BLaER1 treated with 17β-estradiol and CSF1 and Interleukin-3, amounts not matched to agents 10 nM and 100 nM (cell line): ENCODE results near the gene HCRT.

Experiments used
- H3K27ac ChIP-seq, 11 experiments: shearing (Covaris generic); formaldehyde crosslinking; 2 replicates each; pipeline ENCODE4 v1.8.1; 2022
- H3K27me3 ChIP-seq, 11 experiments: shearing (Covaris generic); formaldehyde crosslinking; 2 replicates each; pipeline ENCODE4 v1.8.1; 2022
- H3K36me3 ChIP-seq, 11 experiments: shearing (Covaris generic); formaldehyde crosslinking; 2 replicates each; pipeline ENCODE4 v1.8.1; 2022
- H3K4me1 ChIP-seq, 10 experiments: shearing (Covaris generic); formaldehyde crosslinking; 2 replicates each; pipeline ENCODE4 v1.8.1; 2022
- H3K4me2 ChIP-seq, 11 experiments: shearing (Covaris generic); formaldehyde crosslinking; 2 replicates each; pipeline ENCODE4 v1.8.1; 2022
- H3K4me3 ChIP-seq, 10 experiments: shearing (Covaris generic); formaldehyde crosslinking; 2 replicates each; pipeline ENCODE4 v1.8.1; 2022
- H3K9ac ChIP-seq, 11 experiments: shearing (Covaris generic); formaldehyde crosslinking; 2 replicates each; pipeline ENCODE4 v1.8.1; 2022
- H3K9me3 ChIP-seq, 11 experiments: shearing (Covaris generic); formaldehyde crosslinking; replicated peaks in 1 of 11; 2 replicates each; pipeline ENCODE4 v1.8.1; 2022
- H4K20me1 ChIP-seq, 11 experiments: shearing (Covaris generic); formaldehyde crosslinking; 2 replicates each; pipeline ENCODE4 v1.8.1; 2022
- Cebpa-rat ChIP-seq, 11 experiments: shearing (Covaris generic); IDR thresholded peaks; 2 replicates each; pipeline ENCODE4 v1.8.1; 2022

HCRT gene

GRCh38 chr17:42179335-42179734 is 5.9 kb downstream of the HCRT start:
- H3K4me1 ChIP-seq: peaks cover 26 to 60% (median 39%) of the 10 kb centered on the region in 10 experiments

GRCh38 chr17:42178817-42179216 is 6.4 kb downstream of the HCRT start:
- Histone ChIP-seq H3K4me2 (peak overlapping the region in 5 of 11 experiments; percentile 33 to 75 (median 62); a peak in 10 of 22 replicates), H3K27me3 (peaks cover 34 to 65% (median 58%) of the 10 kb centered on the region in 11 experiments), H3K4me3 (no peak overlapping the region), H3K4me1 (peaks cover 25 to 56% (median 39%) of the 10 kb centered on the region in 10 experiments), H3K9ac (no peak overlapping the region), H3K36me3 (no peaks in the 10 kb centered on the region), H3K9me3 (peaks cover 0 to 17% (median 3%) of the 10 kb centered on the region in 11 experiments; a peak in 5 of 22 replicates), H3K27ac (no peak overlapping the region), H4K20me1 (peaks cover 0 to 13% (median 0%) of the 10 kb centered on the region in 11 experiments; a peak in 8 of 22 replicates)
- no peak for TF ChIP-seq Cebpa-rat (IDR thresholded peaks at IDR 0.05)

More at GRCh38 chr17:42179335-42179734, 5.9 kb downstream of the HCRT start:
- Histone ChIP-seq H3K27ac (no peak overlapping the region), H3K36me3 (no peaks in the 10 kb centered on the region), H3K27me3 (peaks cover 34 to 69% (median 58%) of the 10 kb centered on the region in 11 experiments), H3K9me3 (peaks cover 0 to 17% (median 3%) of the 10 kb centered on the region in 11 experiments; a peak in 5 of 22 replicates), H3K9ac (no peak overlapping the region), H3K4me3 (no peak overlapping the region), H4K20me1 (peaks cover 0 to 13% (median 0%) of the 10 kb centered on the region in 11 experiments; a peak in 8 of 22 replicates), H3K4me2 (peak overlapping the region in 4 of 11 experiments; percentile 37 to 75 (median 64); a peak in 6 of 22 replicates)
- no peak for TF ChIP-seq Cebpa-rat (IDR thresholded peaks at IDR 0.05)

GRCh38 chr17:42177684-42178083 is 7.6 kb downstream of the HCRT start:
- H3K4me3 ChIP-seq: no peak overlapping the region
- H4K20me1 ChIP-seq: peaks cover 0 to 13% (median 0%) of the 10 kb centered on the region in 11 experiments; a peak in 8 of 22 replicates
- H3K27ac ChIP-seq: no peak overlapping the region
- no peaks in the 10 kb centered on the region for H3K36me3 ChIP-seq
- peaks cover 0 to 17% (median 3%) of the 10 kb centered on the region in 11 experiments; a peak in 5 of 22 replicates for H3K9me3 ChIP-seq
- H3K4me2 ChIP-seq: peak overlapping the region in 2 of 11 experiments; percentile 65 to 75; a peak in 2 of 22 replicates
- no peak overlapping the region for H3K9ac ChIP-seq
- peaks cover 34 to 54% (median 51%) of the 10 kb centered on the region in 11 experiments for H3K27me3 ChIP-seq
- H3K4me1 ChIP-seq: peaks cover 15 to 45% (median 28%) of the 10 kb centered on the region in 10 experiments
- TF ChIP-seq Cebpa-rat (IDR thresholded peaks at IDR 0.05): no peak

- H3K4me2 ChIP-seq: peak overlapping the region in 4 of 11 experiments; percentile 2 to 21 (median 12); a peak in 2 of 22 replicates
- peaks cover 0 to 13% (median 0%) of the 10 kb centered on the region in 11 experiments; a peak in 3 of 22 replicates for H4K20me1 ChIP-seq
- H3K27me3 ChIP-seq: peaks cover 3 to 20% (median 16%) of the 10 kb centered on the region in 11 experiments; a peak in 21 of 22 replicates
- no peak overlapping the region for H3K4me3 ChIP-seq
- no peaks in the 10 kb centered on the region for H3K9me3 ChIP-seq
- H3K36me3 ChIP-seq: no peaks in the 10 kb centered on the region; a peak in 1 of 22 replicates
- peaks cover 0 to 16% (median 9%) of the 10 kb centered on the region in 10 experiments; a peak in 13 of 20 replicates for H3K4me1 ChIP-seq
- no peak for TF ChIP-seq Cebpa-rat (IDR thresholded peaks at IDR 0.05)
- no peak overlapping the region for H3K27ac ChIP-seq
- H3K9ac ChIP-seq: no peak overlapping the region
These were observed 11.0 kb downstream of the HCRT start for GRCh38 chr17:42174126-42174783.

- no peaks in the 10 kb centered on the region; a peak in 1 of 22 replicates for H3K36me3 ChIP-seq
- H3K27ac ChIP-seq: no peak overlapping the region
- no peak overlapping the region for H3K9ac ChIP-seq
- TF ChIP-seq Cebpa-rat (IDR thresholded peaks at IDR 0.05): no peak
- no peaks in the 10 kb centered on the region for H3K27me3 ChIP-seq
- H4K20me1 ChIP-seq: no peaks in the 10 kb centered on the region; a peak in 1 of 22 replicates
- no peak overlapping the region for H3K4me3 ChIP-seq
- H3K9me3 ChIP-seq: no peaks in the 10 kb centered on the region
- no peak overlapping the region for H3K4me2 ChIP-seq
- peaks cover 0 to 20% (median 13%) of the 10 kb centered on the region in 10 experiments; a peak in 15 of 20 replicates for H3K4me1 ChIP-seq
These were observed 13.4 kb downstream of the HCRT start for GRCh38 chr17:42171831-42172230.

GRCh38 chr17:42169351-42169750 is 15.9 kb downstream of the HCRT start:
- Histone ChIP-seq H3K9me3 (no peaks in the 10 kb centered on the region), H3K4me1 (peaks cover 0 to 20% (median 15%) of the 10 kb centered on the region in 10 experiments; a peak in 15 of 20 replicates), H3K4me2 (no peak overlapping the region), H3K27ac (no peak overlapping the region), H4K20me1 (no peaks in the 10 kb centered on the region; a peak in 1 of 22 replicates), H3K9ac (no peak overlapping the region), H3K27me3 (no peaks in the 10 kb centered on the region), H3K36me3 (no peaks in the 10 kb centered on the region; a peak in 1 of 22 replicates), H3K4me3 (no peak overlapping the region)
- no peak for TF ChIP-seq Cebpa-rat (IDR thresholded peaks at IDR 0.05)

GRCh38 chr17:42167807-42168206 is 17.4 kb downstream of the HCRT start:
- no peak overlapping the region for H3K9ac ChIP-seq
- H3K9me3 ChIP-seq: no peaks in the 10 kb centered on the region
- no peaks in the 10 kb centered on the region; a peak in 1 of 22 replicates for H4K20me1 ChIP-seq
- no peaks in the 10 kb centered on the region for H3K27me3 ChIP-seq
- H3K4me1 ChIP-seq: peaks cover 0 to 23% (median 16%) of the 10 kb centered on the region in 10 experiments; a peak in 11 of 20 replicates
- TF ChIP-seq Cebpa-rat (IDR thresholded peaks at IDR 0.05): no peak
- no peaks in the 10 kb centered on the region; a peak in 1 of 22 replicates for H3K36me3 ChIP-seq
- H3K4me2 ChIP-seq: peak overlapping the region in 5 of 11 experiments; percentile 37 to 64 (median 45); a peak in 7 of 22 replicates
- no peak overlapping the region for H3K4me3 ChIP-seq
- no peak overlapping the region for H3K27ac ChIP-seq

GRCh38 chr17:42166196-42166763 is 19.0 kb downstream of the HCRT start:
- Histone ChIP-seq H3K27ac (no peak overlapping the region), H3K4me1 (peaks cover 11 to 35% (median 28%) of the 10 kb centered on the region in 10 experiments), H3K9ac (no peak overlapping the region), H3K4me2 (0 out of 22 replicates have a peak overlapping the region, but pooled peaks of 2 of the 11 experiments have one; percentile 4 to 42), H4K20me1 (no peaks in the 10 kb centered on the region; a peak in 1 of 22 replicates), H3K36me3 (no peaks in the 10 kb centered on the region), H3K9me3 (no peaks in the 10 kb centered on the region), H3K4me3 (no peak overlapping the region), H3K27me3 (no peaks in the 10 kb centered on the region)
- no peak for TF ChIP-seq Cebpa-rat (IDR thresholded peaks at IDR 0.05)

GRCh38 chr17:42165751-42166150 is 19.5 kb downstream of the HCRT start:
- H3K9ac ChIP-seq: no peak overlapping the region
- TF ChIP-seq Cebpa-rat (IDR thresholded peaks at IDR 0.05): no peak
- no peaks in the 10 kb centered on the region for H3K36me3 ChIP-seq
- no peak overlapping the region for H3K27ac ChIP-seq
- no peaks in the 10 kb centered on the region for H3K27me3 ChIP-seq
- H4K20me1 ChIP-seq: no peaks in the 10 kb centered on the region; a peak in 1 of 22 replicates
- H3K9me3 ChIP-seq: no peaks in the 10 kb centered on the region
- no peak overlapping the region for H3K4me3 ChIP-seq
- H3K4me1 ChIP-seq: peaks cover 16 to 41% (median 33%) of the 10 kb centered on the region in 10 experiments
- H3K4me2 ChIP-seq: no peak overlapping the region
